ENCODE measurements around the gene GCAT. TPM values are rescaled to one million over a fixed set of nuclear protein-coding genes. Genes with fewer than 3 reads are reported as not detected.

The GCAT gene
- polyA plus RNA-seq, 1 donor from 2014 or later = 0.51 TPM

DNA sequence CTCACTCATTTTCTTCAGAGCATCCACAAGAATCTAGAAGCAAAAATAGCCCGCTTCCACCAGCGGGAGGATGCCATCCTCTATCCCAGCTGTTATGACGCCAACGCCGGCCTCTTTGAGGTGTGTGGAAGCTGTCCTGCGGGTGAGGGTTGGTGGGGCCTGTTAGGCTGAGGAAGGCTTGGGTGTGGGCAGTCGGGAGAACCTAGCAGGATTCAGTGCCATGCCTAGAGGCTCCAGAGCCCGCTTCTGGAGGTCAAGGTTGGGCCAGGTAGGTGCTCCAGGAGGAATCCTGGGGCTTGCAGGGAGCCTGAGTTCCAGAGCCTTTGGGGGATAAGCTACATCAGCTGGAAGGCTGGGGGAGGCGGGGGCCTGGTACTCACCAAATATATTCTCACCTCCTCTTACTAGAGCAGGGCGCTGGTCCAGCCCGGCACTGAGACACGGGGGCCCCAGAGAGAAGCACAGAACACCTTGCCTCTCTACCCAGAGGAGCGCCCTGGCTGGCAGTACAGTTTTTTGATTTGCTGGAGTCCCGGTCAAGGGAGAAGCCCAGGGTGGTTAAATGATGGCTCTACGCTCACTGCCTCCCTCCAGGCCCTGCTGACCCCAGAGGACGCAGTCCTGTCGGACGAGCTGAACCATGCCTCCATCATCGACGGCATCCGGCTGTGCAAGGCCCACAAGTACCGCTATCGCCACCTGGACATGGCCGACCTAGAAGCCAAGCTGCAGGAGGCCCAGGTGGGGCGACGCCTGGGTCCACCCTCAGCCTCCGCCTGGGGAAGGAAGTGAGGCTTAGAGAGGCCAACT, 5.3 kb downstream of the GCAT start:
- Mint-ChIP-seq H3K9me3 (no peaks in the 10 kb centered on the region), H3K27ac (no peak overlapping the region), H3K27me3 (peaks cover 25% of the 10 kb centered on the region), H3K36me3 (no peaks in the 10 kb centered on the region), H3K4me1 (peaks cover 2 to 6% (median 3%) of the 10 kb centered on the region in 3 donors), H3K4me3 (no peak overlapping the region)

DNA sequence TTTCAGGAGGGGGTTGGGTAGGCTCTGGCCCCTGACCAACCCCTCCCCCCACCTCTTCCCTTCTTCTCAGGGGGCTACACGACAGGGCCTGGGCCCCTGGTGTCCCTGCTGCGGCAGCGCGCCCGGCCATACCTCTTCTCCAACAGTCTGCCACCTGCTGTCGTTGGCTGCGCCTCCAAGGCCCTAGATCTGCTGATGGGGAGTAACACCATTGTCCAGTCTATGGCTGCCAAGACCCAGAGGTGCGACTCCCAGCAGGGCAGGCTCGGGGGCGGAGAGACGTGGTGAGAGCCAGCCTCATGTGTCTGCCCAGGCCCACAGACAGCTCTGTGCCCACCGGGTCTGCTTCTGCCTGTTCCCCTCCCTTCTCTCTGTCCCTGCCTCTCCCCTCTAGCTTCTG, 7.9 kb downstream of the GCAT start:
- Mint-ChIP-seq H3K4me1 (peaks cover 0 to 3% (median 0%) of the 10 kb centered on the region in 3 donors), H3K27me3 (peaks cover 17% of the 10 kb centered on the region), H3K4me3 (no peak overlapping the region), H3K27ac (no peak overlapping the region), H3K36me3 (no peaks in the 10 kb centered on the region), H3K9me3 (no peaks in the 10 kb centered on the region)

DNA sequence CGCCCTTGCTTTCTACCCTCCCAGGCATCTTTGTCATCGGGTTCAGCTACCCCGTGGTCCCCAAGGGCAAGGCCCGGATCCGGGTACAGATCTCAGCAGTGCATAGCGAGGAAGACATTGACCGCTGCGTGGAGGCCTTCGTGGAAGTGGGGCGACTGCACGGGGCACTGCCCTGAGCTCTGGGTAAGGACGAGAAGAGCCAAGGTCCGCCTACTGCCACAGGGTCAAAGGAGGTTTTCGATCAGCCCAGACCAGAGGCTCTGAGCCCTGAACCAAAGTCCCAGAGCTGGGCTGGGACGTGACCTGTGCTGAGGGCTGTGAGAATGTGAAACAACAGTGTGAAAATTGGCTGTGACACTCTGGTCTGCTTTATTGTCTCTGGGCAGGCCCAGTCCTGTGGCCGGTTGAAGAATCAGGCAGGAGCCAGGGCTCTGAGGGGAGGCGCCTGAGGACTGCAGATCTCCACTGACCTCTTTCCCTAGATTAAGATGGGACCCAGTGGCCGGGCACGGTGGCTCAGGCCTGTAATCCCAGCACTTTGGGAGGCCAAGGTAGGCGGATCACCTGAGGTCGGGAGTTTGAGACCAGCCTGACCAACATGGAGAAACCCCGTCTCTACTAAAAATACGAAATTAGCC, 8.9 kb downstream of the GCAT start:
- H3K9me3 Mint-ChIP-seq = no peaks in the 10 kb centered on the region
- no peak overlapping the region for H3K4me3 Mint-ChIP-seq
- H3K27ac Mint-ChIP-seq = peak overlapping the region in 1 of 3 donors; percentile 59
- peaks cover 0 to 3% (median 0%) of the 10 kb centered on the region in 3 donors for H3K4me1 Mint-ChIP-seq
- H3K36me3 Mint-ChIP-seq = no peaks in the 10 kb centered on the region
- H3K27me3 Mint-ChIP-seq = peaks cover 18% of the 10 kb centered on the region

DNA sequence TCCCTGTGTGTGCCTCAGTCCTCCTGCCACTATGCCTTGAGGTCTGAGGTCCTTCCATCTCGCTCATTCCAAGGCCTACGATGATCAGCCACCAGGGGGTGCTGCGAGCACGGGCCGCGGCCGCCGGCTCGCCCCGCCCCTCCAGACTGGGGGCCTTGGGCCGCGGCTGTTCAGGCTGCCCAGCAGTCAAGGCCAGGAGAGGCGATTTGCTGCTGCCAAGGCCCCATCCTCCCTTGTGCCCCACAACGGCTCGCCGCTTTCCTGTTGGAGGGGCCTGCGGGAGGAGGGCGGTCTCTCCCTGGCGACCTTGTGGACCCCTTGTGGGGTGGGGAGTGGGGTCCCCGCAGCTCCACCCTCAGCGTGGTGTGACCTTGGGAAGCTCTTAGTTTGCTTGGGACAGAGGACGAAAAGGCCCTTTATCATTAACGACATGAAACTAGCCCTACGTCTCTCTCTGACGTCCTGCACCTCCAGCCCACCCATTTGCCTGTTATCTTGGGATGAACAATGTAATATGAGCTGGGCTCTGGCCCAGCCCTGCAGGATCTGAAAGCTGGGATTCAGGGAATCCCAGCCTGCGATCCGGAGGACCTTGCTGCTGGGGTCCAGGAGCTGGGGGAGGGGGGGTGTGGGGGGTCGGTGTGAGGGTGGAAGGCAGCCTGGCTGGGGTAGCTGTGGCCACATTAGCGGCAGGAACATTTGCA, 10.1 kb downstream of the GCAT start:
- peak overlapping the region in 1 of 3 donors; percentile 50 for H3K27ac Mint-ChIP-seq
- peak overlapping the region; percentile 22 to 67 (median 48) for H3K4me3 Mint-ChIP-seq
- peaks cover 0 to 3% (median 0%) of the 10 kb centered on the region in 3 donors for H3K4me1 Mint-ChIP-seq
- no peaks in the 10 kb centered on the region for H3K36me3 Mint-ChIP-seq
- H3K9me3 Mint-ChIP-seq = no peaks in the 10 kb centered on the region
- peaks cover 14% of the 10 kb centered on the region for H3K27me3 Mint-ChIP-seq

DNA sequence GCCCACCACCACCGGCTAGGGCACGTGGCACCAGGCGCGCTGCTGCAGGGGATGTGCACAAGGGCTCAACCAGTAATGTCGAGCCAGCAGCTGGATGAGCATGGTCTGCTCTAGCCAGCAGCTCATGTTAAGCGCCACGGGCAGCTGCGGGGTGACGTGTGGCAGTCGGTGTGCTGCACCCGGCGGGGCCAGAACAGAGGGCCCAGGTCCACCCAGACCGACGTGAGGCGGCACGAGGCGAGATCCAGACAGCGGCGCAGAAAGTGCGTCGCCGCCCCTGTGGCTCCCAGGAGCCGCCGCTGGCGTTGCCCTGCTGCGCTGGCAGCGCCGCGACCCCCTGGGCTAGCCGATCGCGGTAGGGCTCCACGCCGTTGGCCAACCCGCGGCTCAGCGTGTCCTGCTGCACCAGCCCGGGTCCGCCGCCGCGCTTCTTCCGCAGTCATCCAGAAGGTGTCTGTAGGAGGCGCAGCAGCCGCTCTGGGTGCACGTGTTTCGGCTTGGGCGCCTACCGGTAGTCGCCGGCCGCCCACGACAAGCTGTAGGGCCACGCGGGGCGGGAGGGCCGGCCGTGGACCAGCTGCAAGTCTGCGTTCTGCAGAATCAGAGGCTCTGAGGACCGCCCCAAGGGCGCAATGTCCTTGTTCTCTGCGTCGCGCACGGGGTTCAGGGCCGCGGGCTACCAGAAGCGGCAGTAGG, 10.8 kb downstream of the GCAT start:
- Mint-ChIP-seq H3K4me1 (peaks cover 0 to 3% (median 0%) of the 10 kb centered on the region in 3 donors), H3K27ac (no peak overlapping the region), H3K4me3 (peak overlapping the region; percentile 21 to 84 (median 66)), H3K27me3 (peaks cover 13% of the 10 kb centered on the region), H3K9me3 (no peaks in the 10 kb centered on the region), H3K36me3 (no peaks in the 10 kb centered on the region)

DNA sequence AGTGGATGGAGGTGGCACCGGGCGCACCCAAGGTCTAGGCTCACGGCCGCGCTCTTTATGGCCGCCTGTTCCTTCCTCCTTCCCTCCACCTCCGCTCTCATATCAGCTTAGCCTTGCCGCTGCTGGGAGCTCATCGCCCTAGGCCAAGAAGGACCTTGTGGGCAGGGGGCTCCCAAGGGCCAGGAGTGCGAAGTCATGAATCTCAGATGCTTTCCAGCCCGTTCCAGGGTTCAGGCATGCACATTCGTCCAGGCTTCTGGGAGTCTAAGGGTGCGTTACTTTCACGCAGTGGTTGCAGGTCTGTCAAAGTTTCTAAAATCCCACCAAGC, 11.3 kb downstream of the GCAT start:
- Mint-ChIP-seq H3K27ac (no peak overlapping the region), H3K4me3 (peak overlapping the region; percentile 21 to 84 (median 66)), H3K27me3 (peaks cover 15% of the 10 kb centered on the region), H3K36me3 (no peaks in the 10 kb centered on the region), H3K4me1 (peaks cover 0 to 3% (median 0%) of the 10 kb centered on the region in 3 donors), H3K9me3 (no peaks in the 10 kb centered on the region)

DNA sequence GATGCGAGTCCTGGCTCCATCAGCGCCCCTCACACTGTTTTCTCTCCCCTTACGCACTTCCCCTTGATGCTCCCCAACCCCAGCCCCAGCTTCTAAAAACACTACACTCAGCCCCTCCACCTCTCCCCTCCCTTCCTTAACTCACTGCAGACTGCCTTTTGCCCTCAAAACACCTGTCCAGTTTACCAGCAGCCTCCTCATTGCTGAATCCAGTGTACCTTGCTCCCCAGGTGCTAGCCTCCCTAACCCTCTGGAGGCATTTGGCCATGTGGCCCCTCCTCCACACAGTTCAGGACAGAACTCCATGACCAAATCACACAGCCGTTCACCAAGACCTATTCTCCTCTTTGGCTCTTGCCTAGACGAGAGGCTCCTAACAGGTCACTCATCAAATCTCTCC, 12.6 kb downstream of the GCAT start:
- Mint-ChIP-seq H3K4me1 (peaks cover 0 to 5% (median 0%) of the 10 kb centered on the region in 3 donors), H3K27me3 (peaks cover 18% of the 10 kb centered on the region), H3K4me3 (no peak overlapping the region), H3K36me3 (no peaks in the 10 kb centered on the region), H3K9me3 (no peaks in the 10 kb centered on the region), H3K27ac (no peak overlapping the region)

DNA sequence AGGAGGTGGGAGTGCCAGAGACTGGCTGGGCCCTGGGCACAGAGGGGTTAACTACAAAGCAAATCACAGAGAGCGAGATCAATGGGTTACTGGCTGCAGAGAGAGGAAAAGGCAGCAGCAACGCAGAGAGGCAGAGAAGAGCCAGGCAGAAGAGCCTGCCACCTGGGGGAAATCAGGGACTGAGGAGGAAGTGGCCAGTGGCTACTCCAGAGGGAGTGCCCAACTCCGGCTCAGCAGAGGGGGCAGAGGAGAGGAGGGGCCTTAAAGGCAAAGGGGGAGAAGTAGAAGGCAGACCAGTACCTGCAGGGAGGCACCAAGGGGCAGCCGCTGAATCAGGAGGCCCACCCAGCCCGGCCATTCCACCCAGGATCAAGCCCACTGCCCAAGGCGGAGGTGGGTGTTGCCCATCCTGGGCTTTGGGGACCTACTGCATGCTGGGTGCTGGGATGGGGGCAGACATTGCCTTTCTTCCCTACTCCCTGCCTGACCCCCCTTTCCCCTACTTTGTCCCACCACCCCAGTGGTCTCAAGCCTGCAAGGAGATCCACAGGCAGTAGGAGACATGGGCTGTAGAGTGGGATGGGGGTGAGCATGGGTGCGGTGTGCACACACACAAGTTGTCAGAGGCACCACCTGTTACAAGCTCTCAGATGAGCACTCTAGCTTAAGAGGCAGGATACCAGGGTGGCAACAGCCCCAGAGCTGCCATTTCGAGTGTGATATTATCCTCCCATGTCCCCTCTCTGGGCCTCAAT, 14.5 kb downstream of the GCAT start:
- no peak overlapping the region for H3K27ac Mint-ChIP-seq
- no peaks in the 10 kb centered on the region for H3K36me3 Mint-ChIP-seq
- H3K27me3 Mint-ChIP-seq = peaks cover 18% of the 10 kb centered on the region
- no peaks in the 10 kb centered on the region for H3K9me3 Mint-ChIP-seq
- no peak overlapping the region for H3K4me3 Mint-ChIP-seq
- H3K4me1 Mint-ChIP-seq = peaks cover 0 to 5% (median 0%) of the 10 kb centered on the region in 3 donors

DNA sequence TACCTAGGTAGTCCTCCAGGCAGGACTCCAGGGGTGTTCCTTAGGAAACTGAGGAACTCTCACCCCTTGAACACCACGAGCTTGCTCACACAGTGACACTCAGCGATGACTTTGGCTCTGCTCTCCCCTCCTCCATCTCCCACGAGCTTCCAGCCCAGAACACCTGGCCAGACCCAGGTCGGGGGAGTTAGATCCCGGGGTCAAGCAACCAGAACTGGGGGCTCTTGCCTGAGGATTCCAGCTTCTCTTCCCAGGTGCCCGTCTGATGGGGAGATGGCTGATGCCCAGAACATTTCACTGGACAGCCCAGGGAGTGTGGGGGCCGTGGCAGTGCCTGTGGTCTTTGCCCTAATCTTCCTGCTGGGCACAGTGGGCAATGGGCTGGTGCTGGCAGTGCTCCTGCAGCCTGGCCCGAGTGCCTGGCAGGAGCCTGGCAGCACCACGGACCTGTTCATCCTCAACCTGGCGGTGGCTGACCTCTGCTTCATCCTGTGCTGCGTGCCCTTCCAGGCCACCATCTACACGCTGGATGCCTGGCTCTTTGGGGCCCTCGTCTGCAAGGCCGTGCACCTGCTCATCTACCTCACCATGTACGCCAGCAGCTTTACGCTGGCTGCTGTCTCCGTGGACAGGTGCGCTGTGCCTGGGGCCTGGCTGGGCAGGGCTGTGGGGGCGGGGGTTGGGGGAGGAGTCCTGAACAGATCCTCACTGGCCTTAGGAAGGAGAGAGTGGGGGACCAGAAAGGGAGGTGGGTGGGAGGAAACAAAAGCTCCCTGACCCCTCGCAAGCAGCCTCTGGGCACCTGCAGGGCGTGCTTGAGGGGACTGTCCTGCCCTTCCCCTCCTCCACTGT, 15.6 kb downstream of the GCAT start, which contains the start of gene GALR3:
GALR3 (plus strand) TSS at position 249 of the 852 bp plus-strand sequence; CDS start at position 274, 25 bp downstream.
- Mint-ChIP-seq H3K27me3 (peaks cover 17% of the 10 kb centered on the region), H3K4me3 (peak within 1 kb of the TSS in 2 of 4 donors; percentile 17 to 65)

DNA sequence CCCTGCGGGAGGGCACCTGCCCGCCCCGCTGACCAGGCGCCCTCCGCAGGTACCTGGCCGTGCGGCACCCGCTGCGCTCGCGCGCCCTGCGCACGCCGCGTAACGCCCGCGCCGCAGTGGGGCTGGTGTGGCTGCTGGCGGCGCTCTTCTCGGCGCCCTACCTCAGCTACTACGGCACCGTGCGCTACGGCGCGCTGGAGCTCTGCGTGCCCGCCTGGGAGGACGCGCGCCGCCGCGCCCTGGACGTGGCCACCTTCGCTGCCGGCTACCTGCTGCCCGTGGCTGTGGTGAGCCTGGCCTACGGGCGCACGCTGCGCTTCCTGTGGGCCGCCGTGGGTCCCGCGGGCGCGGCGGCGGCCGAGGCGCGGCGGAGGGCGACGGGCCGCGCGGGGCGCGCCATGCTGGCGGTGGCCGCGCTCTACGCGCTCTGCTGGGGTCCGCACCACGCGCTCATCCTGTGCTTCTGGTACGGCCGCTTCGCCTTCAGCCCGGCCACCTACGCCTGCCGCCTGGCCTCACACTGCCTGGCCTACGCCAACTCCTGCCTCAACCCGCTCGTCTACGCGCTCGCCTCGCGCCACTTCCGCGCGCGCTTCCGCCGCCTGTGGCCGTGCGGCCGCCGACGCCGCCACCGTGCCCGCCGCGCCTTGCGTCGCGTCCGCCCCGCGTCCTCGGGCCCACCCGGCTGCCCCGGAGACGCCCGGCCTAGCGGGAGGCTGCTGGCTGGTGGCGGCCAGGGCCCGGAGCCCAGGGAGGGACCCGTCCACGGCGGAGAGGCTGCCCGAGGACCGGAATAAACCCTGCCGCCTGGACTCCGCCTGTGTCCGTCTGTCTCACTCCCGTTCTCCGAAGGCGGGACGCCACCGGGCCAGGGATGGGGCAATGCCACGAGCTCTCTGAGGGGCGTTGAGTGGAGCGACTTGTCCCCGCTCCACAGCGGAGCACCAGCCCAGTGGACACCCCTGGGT, 17.2 kb downstream of the GCAT start:
- H3K9me3 Mint-ChIP-seq = no peaks in the 10 kb centered on the region
- H3K27me3 Mint-ChIP-seq = peaks cover 11% of the 10 kb centered on the region
- H3K27ac Mint-ChIP-seq = no peak overlapping the region
- H3K36me3 Mint-ChIP-seq = peaks cover 8% of the 10 kb centered on the region
- peak overlapping the region in 3 of 4 donors; percentile 27 to 71 (median 70) for H3K4me3 Mint-ChIP-seq
- peaks cover 0 to 2% (median 1%) of the 10 kb centered on the region in 3 donors for H3K4me1 Mint-ChIP-seq

More for the DNA sequence above, 15.6 kb downstream of the GCAT start, which contains the start of gene GALR3:
- Mint-ChIP-seq H3K27ac (no peak within 1 kb of the TSS), H3K36me3 (peaks cover 5% of the 10 kb centered on the region), H3K9me3 (no peaks in the 10 kb centered on the region), H3K4me1 (peaks cover 0 to 2% (median 1%) of the 10 kb centered on the region in 3 donors)

DNA sequence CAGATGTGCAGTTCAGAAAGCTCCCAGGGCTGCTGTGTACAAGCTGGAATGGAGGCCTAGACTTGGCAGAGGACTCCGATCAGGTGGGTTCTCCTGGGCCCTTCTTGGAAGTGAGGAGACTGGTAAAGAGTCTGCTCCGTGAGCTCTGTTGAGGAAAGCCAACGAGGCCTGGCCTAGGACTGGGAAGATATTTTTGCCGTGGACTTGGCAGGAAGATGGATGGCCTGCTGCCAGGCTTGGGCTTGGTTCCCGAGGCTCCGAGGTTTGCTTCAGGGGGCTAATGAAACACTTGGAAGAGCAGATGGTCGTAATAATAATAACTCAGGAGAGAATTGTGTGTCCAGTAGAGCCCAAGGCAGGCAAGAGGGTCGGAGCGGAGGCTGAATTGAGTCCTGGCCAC, 19.3 kb downstream of the GCAT start:
- H3K27me3 Mint-ChIP-seq = peaks cover 6% of the 10 kb centered on the region

DNA sequence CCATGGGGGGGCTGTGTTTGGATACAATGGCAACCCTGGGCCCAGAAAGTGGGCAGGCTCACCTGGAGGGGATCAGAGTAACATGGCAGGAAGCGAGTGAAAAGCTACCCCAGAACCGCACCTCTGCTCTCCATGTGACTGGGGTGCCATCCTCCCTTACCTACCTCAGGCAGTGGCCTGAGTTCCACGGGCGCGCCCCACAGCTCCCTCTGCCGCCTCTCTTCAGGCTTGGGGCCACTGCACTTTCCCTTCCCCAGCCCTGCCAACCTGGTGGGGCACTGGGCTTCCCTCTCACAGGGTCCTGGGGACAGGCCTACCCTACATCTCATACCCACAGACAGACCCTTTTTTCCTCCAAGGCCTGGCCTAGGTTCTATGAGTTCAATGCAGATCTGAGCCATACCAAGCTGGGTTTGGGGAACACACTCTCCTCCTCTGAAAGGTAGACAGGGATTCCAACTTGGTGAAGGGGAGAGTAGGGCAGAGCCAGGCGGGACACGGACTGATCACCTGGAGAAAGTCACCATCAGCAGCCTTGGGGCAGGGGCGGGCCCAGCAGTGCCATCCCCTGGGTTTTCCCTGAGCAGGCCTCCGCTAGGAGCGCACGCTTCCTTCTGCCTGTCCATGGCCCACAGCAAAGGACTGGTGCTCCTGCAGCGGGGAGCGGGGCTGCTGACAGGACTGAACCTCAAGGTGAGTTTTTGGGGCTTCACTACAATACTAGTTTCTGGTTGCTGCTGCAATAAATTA, 22.5 kb downstream of the GCAT start:
- Mint-ChIP-seq H3K36me3 (peaks cover 8% of the 10 kb centered on the region), H3K4me3 (no peak overlapping the region), H3K9me3 (no peaks in the 10 kb centered on the region), H3K27me3 (no peaks in the 10 kb centered on the region), H3K4me1 (peaks cover 0 to 1% (median 0%) of the 10 kb centered on the region in 3 donors), H3K27ac (no peak overlapping the region)

More for the DNA sequence above, 19.3 kb downstream of the GCAT start:
- Mint-ChIP-seq H3K4me1 (peaks cover 0 to 2% (median 1%) of the 10 kb centered on the region in 3 donors), H3K4me3 (no peak overlapping the region), H3K9me3 (no peaks in the 10 kb centered on the region), H3K36me3 (peaks cover 8% of the 10 kb centered on the region), H3K27ac (no peak overlapping the region)

Measured in IgD-negative memory B cell (primary cell).